ENCODE measurements around the gene MYCBPAP.
"Not testable (repeated sequence)": the region's sequence is repeated elsewhere in the genome, so short reads cannot be mapped to it uniquely, and the experiment has no call there.

MYCBPAP gene

GRCh38 chr17:50471009-50471905 lies 37.0 kb upstream of the MYCBPAP start:
- no peak for DNase-seq

DNA sequence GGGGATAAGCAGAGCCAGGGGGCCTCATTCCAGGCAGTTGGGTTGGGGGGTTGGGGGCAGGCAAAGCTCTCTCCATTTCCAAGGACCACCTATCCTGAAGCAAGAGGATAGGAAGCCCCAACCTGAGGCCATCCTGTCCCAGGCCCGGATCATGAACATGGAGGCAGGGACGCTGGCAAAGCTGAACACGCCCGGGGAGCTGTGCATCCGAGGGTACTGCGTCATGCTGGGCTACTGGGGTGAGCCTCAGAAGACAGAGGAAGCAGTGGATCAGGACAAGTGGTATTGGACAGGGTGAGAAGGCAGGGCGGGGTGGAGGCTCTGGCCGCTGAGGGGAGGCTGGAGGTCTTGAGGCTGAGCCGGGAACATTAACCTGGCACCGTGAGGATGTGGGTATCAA lies 36.0 kb upstream of the MYCBPAP start:
- DNase-seq, result no peak

DNA sequence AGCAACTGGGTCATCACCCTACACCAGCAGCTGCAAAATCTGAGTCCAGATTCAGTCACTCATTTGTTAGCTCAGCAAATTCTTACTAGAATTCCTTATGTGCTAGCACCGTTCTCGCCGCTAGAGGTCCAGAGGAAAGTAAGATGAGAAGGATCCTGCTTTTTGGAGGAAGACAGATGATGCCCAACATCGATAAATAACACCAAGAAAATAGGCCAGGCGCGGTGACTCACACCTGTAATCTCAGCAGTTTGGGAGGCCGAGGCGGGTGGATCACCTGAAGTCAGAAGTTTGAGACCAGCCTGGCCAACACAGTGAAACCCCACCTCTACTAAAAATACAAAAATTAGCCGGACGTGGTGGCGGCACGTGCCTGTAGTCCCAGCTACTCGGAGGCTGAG lies 35.5 kb upstream of the MYCBPAP start:
- DNase-seq, result not testable (repeated sequence)

- no peak for DNase-seq
These were observed 34.3 kb upstream of the MYCBPAP start for GRCh38 chr17:50473901-50474300.

- DNase-seq, result no peak
These were observed 33.7 kb upstream of the MYCBPAP start for GRCh38 chr17:50474523-50474922.

GRCh38 chr17:50475362-50475761 lies 32.9 kb upstream of the MYCBPAP start:
- DNase-seq, result no peak

- DNase-seq, result not testable (repeated sequence)
These were observed 32.3 kb upstream of the MYCBPAP start for GRCh38 chr17:50475775-50476544.

- no peak for DNase-seq
These were observed 31.5 kb upstream of the MYCBPAP start for GRCh38 chr17:50476545-50477315.

DNA sequence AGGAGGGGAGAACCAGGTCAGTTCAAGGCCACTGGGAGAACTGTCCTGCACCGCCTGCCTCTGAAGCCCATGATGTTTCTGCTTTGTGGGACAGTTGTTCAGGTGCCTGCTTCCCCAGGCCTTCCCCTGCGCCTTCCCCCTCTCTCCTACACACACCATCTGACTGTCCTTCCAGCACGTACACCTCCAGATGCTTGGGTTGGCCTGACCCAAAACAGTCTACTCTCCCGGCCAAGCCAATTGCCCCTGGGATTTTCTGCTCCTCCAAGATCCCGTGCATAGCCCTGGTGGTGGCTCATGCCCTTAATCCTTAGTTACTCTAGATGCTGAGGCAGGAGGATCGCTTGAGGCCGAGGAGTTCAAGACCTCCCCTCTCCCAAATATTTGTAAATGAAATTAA lies 30.3 kb upstream of the MYCBPAP start:
- no peak for DNase-seq

DNA sequence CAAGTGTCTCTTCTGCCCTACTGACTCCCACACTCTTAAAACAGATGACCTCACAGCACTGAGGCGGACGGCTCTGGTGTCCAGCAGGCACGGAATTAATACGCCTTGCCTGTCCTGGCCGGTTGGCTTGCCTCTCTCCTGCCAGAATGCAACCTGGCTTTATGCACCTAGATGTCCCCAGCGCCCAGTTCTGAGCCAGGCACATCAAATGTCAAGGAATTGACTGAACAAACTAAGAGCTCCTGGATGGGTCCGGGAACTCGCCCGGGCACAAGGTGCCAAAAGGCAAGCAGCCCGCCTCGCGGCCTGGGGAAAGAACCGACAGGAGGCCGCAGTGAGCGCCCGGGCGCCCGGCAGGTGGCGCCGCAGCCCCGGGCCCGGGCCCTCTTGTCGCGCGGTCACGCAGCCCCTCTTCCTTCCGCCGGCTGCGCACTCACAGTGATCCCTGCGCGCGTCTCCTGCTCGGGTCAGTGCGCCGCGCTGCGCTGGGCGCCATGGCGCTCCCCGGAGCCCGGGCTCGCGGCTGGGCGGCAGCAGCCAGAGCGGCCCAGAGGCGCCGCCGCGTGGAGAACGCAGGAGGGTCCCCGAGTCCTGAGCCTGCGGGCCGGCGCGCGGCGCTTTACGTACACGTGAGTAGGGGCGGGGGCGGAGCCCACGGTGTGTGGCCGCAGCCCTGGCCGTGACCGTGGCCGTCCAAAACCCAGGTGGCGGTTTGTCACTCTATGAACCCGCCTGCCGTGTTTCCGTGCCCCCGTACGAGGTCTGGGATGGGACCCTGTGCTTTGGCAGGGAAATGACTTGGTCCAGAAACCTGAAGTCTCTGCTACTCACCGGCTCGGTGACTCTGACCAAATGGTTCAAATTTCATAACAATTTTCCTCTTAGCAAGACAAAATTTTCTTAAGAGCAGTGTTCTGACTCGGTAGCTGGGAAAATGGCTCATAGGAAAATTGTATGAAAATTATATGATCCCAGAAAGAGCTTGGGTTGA lies 29.6 kb upstream of the MYCBPAP start, which contains the start of gene RSAD1:
TSS of gene RSAD1 (plus strand) at position 470 of the 991 bp plus-strand sequence. CDS start at position 495, 25 bp downstream.
- peak; percentile 78 to 84 for DNase-seq

GRCh38 chr17:50479522-50480141 lies 28.6 kb upstream of the MYCBPAP start:
- DNase-seq, result peak; percentile 58 to 66

GRCh38 chr17:50480142-50480764 lies 28.0 kb upstream of the MYCBPAP start:
- no peak for DNase-seq

DNA sequence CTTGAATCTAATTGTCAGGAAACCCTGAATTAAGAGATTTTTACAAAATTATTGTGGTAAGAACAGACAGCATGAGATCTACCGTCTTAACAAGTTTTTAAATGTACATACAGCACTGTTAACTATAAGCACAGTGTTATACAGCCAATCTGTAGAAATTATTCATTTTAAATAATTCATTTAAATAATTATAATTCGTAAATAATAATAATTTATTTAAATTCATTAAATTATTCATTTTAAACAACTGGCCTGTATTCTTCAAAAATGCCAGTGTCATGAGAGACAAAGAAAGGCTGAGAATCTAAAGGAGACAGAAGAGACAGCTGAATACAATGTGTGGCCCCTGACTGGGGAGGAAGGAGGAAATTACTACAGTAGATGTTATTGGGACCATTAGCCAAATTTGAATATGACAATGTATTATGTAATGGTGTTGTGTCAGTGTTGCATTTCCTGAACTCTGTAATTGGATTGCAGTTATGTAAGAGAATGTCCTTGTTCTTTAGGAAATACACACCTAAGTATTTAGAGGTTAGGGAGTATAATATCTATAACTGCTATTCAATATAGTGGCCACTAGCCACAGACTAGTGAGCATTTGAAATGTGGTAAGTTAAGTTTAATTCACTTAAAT lies 27.3 kb upstream of the MYCBPAP start:
- no peak for DNase-seq

DNA sequence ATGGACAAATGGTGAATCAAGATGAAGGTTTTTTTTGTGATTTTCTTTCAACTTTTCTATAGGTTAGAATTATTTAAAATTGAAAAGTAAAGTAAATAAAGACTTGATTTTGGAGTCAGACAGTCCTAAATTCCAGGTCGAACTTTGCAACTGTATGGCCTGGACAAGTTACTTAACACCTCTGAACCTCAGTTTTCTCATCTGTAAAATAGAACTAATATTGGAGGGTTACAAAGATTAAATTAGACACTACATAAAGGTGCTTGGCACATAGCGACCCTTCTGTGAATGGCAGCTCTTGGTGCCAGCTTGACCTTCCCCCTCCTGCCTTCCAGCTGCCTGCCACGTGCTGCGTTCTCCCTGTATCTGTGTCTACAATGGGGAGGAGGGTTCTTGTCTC lies 26.6 kb upstream of the MYCBPAP start:
- DNase-seq, result no peak

GRCh38 chr17:50482110-50482509 lies 26.1 kb upstream of the MYCBPAP start:
- no peak for DNase-seq

GRCh38 chr17:50482516-50482915 lies 25.7 kb upstream of the MYCBPAP start:
- peak; percentile 63 to 65 for DNase-seq

DNA sequence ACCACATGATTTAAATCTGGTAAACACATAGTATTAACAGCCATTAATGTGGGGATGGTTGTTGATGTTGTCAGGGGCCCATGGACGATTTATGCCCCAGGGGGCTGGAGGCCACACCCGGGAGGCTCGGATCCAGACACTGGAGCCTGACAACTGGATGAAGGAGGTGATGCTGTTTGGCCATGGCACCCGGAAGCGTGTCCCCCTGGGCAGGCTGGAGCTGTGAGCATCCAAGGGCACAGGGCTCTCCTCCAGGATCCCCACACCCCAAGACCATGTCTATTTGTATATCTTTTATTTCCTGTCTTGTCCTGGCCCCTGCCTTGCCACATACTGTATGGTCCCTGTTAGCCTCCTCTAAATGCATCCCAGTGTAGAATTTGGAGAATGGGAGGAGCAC lies 25.0 kb upstream of the MYCBPAP start:
- DNase-seq, result no peak

DNA sequence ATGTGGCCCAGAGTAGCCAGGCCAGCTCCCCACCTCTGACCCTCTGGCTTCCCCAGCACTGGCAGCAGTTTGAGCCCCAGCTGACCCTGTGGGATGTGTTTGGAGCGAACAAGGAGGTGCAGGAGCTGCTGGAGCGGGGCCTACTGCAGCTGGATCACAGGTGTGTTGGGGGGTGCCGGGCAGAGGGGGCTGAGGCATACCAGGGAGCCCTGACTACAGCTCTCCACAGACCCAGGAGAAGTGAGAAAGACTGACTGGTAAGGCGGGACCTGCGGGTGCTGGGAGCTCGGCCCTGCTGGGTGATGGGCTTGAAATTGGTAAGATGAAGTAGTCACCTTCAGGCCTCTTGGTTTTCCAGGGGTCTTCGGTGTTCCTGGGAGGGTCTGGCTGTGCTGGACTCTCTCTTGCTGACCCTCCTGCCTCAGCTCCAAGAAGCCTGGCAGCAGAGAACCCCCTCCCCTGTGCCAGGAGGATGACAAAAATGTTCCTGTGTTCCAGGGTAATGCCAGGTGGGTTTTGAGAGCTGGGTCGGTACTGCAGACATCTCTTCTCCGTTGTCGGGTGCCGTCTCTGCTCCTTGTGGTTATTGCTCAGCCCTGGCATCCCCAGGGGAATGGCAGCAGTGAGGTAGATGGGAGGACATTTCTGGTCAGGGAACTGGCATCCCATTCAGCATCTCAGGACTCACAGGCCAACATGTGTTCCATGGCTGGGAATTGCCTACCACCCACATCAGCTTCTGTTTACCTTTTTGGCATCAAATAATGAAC lies 23.7 kb upstream of the MYCBPAP start:
- DNase-seq, result no peak
